ENCODE data around the gene LCORL. TPM values are rescaled to one million over a fixed set of nuclear protein-coding genes. Genes with fewer than 3 reads are reported as not detected.

LCORL gene
- total RNA-seq, 2 experiments from 2014 or later = 31.4 to 37.4 TPM

- H2AFZ ChIP-seq (ENCODE audit: low read length) = no peak overlapping the region
- no peaks in the 10 kb centered on the region for H3K4me1 ChIP-seq (ENCODE audit: insufficient read depth, low read length, poor library complexity, severe bottlenecking)
- no peak overlapping the region for H3K27ac ChIP-seq (ENCODE audit: low read depth, low read length, poor library complexity, severe bottlenecking)
- no peaks in the 10 kb centered on the region for H3K36me3 ChIP-seq (ENCODE audit: insufficient read depth, low read length)
- H3K4me2 ChIP-seq (ENCODE audit: low read length) = no peak overlapping the region
- TF ChIP-seq, protein P1, sequence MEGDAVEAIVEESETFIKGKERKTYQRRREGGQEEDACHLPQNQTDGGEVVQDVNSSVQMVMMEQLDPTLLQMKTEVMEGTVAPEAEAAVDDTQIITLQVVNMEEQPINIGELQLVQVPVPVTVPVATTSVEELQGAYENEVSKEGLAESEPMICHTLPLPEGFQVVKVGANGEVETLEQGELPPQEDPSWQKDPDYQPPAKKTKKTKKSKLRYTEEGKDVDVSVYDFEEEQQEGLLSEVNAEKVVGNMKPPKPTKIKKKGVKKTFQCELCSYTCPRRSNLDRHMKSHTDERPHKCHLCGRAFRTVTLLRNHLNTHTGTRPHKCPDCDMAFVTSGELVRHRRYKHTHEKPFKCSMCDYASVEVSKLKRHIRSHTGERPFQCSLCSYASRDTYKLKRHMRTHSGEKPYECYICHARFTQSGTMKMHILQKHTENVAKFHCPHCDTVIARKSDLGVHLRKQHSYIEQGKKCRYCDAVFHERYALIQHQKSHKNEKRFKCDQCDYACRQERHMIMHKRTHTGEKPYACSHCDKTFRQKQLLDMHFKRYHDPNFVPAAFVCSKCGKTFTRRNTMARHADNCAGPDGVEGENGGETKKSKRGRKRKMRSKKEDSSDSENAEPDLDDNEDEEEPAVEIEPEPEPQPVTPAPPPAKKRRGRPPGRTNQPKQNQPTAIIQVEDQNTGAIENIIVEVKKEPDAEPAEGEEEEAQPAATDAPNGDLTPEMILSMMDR (conservative IDR thresholded peaks at IDR 0.05; ENCODE audit: low read length) = no peak
- no peak for TF ChIP-seq EZH2phosphoT487 (IDR thresholded peaks at IDR 0.05; ENCODE audit: borderline replicate concordance, low read depth, low read length)
- no peaks in the 10 kb centered on the region for H3K79me2 ChIP-seq (ENCODE audit: insufficient read depth, low read depth, low read length)
- CTCF ChIA-PET (ENCODE audit: unreplicated experiment) = no interaction called here
- H4K20me1 ChIP-seq (ENCODE audit: insufficient read depth, low read length) = no peaks in the 10 kb centered on the region
- no TSS peak for BruUV-seq (replicated peaks)
- no peak for DNase-seq (ENCODE audit: low spot score)
- H3K4me3 ChIP-seq (ENCODE audit: low read depth, low read length, poor library complexity, severe bottlenecking) = no peak overlapping the region
- no peaks in the 10 kb centered on the region for H3K9me2 ChIP-seq (ENCODE audit: insufficient read depth, low read length)
- H3K9me3 ChIP-seq (ENCODE audit: low read length) = peaks cover 16% of the 10 kb centered on the region; the same call in 1 of the 2 replicates
- intact Hi-C loops (cut with micrococcal nuclease; ENCODE audit: unreplicated experiment) = loop anchor here (10.0 kb wide), 1 partner anchor 528 kb away; no protein-coding TSS in a partner anchor
- POLR2A ChIA-PET = no interaction called here
Observed at GRCh38 chr4:18067031-18067430, 45.5 kb upstream of the LCORL start.

- Histone ChIP-seq H3K4me3 (ENCODE audit: low read depth, low read length, poor library complexity, severe bottlenecking) (no peak overlapping the region), H2AFZ (ENCODE audit: low read length) (no peak overlapping the region), H4K20me1 (ENCODE audit: insufficient read depth, low read length) (no peaks in the 10 kb centered on the region), H3K4me1 (ENCODE audit: insufficient read depth, low read length, poor library complexity, severe bottlenecking) (no peaks in the 10 kb centered on the region), H3K27ac (ENCODE audit: low read depth, low read length, poor library complexity, severe bottlenecking) (no peak overlapping the region), H3K4me2 (ENCODE audit: low read length) (no peak overlapping the region), H3K9me3 (ENCODE audit: low read length) (peaks cover 16% of the 10 kb centered on the region; the same call in 1 of the 2 replicates), H3K79me2 (ENCODE audit: insufficient read depth, low read depth, low read length) (no peaks in the 10 kb centered on the region), H3K9me2 (ENCODE audit: insufficient read depth, low read length) (no peaks in the 10 kb centered on the region), H3K36me3 (ENCODE audit: insufficient read depth, low read length) (no peaks in the 10 kb centered on the region)
- POLR2A ChIA-PET = no interaction called here
- CTCF ChIA-PET (ENCODE audit: unreplicated experiment) = no interaction called here
- TF ChIP-seq, protein P1 (conservative IDR thresholded peaks at IDR 0.05; ENCODE audit: low read length) = no peak
- no peak for TF ChIP-seq EZH2phosphoT487 (IDR thresholded peaks at IDR 0.05; ENCODE audit: borderline replicate concordance, low read depth, low read length)
- BruUV-seq (replicated peaks) = no TSS peak
- DNase-seq (ENCODE audit: low spot score) = no peak
- intact Hi-C loops (cut with micrococcal nuclease; ENCODE audit: unreplicated experiment) = loop anchor here (10.0 kb wide), 1 partner anchor 532 kb away; no protein-coding TSS in a partner anchor
Observed at GRCh38 chr4:18063079-18063478, 41.5 kb upstream of the LCORL start.

GRCh38 chr4:18057821-18058533 is 36.4 kb upstream of the LCORL start:
- DNase-seq (ENCODE audit: low spot score) = no peak
- Histone ChIP-seq H2AFZ (ENCODE audit: low read length) (no peak overlapping the region), H4K20me1 (ENCODE audit: insufficient read depth, low read length) (no peaks in the 10 kb centered on the region), H3K9me2 (ENCODE audit: insufficient read depth, low read length) (no peaks in the 10 kb centered on the region), H3K4me3 (ENCODE audit: low read depth, low read length, poor library complexity, severe bottlenecking) (no peak overlapping the region), H3K27ac (ENCODE audit: low read depth, low read length, poor library complexity, severe bottlenecking) (no peak overlapping the region), H3K36me3 (ENCODE audit: insufficient read depth, low read length) (no peaks in the 10 kb centered on the region), H3K4me1 (ENCODE audit: insufficient read depth, low read length, poor library complexity, severe bottlenecking) (peaks cover 7% of the 10 kb centered on the region), H3K79me2 (ENCODE audit: insufficient read depth, low read depth, low read length) (no peaks in the 10 kb centered on the region), H3K4me2 (ENCODE audit: low read length) (peak overlapping the region; percentile 35; the same call in 1 of the 2 replicates), H3K9me3 (ENCODE audit: low read length) (peaks cover 6% of the 10 kb centered on the region; the same call in 1 of the 2 replicates)
- intact Hi-C loops (cut with micrococcal nuclease; ENCODE audit: unreplicated experiment) = no loop called here
- POLR2A ChIA-PET = interaction anchor here (1.0 kb wide), 1 partner anchor 76 kb away, joined by 4 read pairs; no protein-coding TSS in a partner anchor
- CTCF ChIA-PET (ENCODE audit: unreplicated experiment) = no interaction called here
- no TSS peak for BruUV-seq (replicated peaks)
- no peak for TF ChIP-seq EZH2phosphoT487 (IDR thresholded peaks at IDR 0.05; ENCODE audit: borderline replicate concordance, low read depth, low read length)

Measured in OCI-LY7 (cell line).